HG03108 (cell line): ENCODE measurements around the gene CFAP46.
"Not testable (repeated sequence)": the region's sequence is repeated elsewhere in the genome, so short reads cannot be mapped to it uniquely, and the experiment has no call there.

Experiments
- ATAC-seq: cut with Tn5 transposase; IDR thresholded peaks from one replicate; pipeline ENCODE4 v1.9.1; 2021; ENCODE audit warnings: moderate library complexity; ENCODE audit not compliant: unreplicated experiment

The CFAP46 gene

DNA sequence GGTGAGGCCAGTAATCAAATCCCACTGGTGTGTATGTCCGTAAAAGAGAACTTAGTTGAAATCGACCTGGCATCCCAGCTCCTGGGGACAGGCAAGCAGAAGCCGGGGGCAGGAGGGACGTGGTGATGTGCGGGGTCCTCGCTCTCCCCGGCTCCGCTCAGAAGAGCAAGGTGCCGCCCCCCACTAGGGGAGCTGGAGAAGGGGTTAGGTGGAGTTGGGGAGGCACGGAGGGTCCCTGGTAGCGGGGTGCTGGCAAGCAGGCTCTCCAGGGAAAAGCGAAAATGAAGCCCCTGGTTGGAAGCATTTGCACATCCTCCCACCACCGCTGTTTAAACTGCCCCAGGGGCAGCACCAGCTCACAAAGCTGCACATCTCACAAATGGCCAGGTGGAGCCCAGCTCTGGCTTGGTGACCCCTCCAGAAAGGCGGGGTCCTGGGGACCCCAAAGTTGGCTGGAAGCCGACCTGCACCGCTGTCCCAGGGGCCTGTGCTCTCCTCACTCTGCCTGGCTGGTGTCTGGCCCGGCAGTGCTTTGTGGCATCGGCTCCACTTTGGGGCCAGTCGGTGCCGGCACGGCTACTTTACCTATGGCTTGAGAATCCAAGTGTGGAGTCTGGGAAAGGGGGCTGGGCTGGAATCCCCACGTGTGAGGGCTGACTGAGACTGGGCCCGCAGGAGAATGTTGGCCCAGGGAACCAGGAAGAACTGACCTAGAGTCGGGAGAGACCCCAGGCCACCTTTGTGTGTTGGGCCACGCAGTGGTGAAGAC, 2.9 kb upstream of the CFAP46 start:
- ATAC-seq = no peak

DNA sequence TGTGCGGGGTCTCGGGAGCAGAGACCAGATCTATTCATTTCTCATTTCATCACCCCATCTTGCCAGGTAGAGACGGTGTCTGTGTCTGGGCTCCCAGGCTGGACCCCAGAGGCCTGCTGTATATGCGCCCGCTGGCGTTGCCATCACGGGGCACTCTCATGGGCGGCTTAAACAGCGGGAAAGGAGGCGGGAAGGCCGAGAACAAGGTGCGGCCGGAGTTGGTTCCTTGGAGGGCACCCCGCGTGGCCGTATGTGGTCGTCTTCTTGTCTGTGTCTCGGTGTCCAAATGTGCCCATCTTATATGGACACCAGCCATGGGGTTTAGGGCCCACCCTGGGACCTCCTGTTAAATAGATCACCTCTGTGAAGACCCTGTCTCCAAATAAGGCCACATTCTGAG, 2.1 kb upstream of the CFAP46 start:
- ATAC-seq = no peak

DNA sequence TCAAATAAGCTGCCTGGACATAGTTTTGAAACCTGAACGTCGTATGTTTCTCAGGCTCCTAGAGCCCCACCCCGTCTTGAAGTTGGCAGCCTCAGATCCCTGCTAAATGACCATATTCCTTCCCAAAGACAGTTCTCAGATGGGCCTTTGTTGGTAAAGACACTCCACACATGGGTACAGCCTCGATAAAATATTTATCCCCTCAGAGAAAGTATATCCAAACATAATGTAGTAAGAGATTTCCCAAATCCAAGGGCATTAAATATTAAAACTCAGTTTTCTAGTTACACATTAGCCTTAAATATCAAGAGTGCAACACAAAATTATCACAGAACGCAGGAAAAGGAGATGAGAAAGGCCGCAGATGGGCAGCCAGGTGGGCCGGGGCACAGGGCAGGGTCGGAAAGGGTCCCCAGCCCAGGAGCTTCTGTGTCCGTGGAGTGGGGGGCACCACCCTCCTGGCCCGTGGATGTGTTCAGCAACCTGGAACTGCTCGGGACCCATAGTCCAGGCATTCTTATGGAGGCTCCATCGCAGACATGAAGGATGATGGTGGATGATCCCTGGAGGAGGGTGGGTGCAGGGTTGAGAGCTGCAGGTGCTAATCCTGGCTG, 1.5 kb upstream of the CFAP46 start:
- ATAC-seq = no peak

DNA sequence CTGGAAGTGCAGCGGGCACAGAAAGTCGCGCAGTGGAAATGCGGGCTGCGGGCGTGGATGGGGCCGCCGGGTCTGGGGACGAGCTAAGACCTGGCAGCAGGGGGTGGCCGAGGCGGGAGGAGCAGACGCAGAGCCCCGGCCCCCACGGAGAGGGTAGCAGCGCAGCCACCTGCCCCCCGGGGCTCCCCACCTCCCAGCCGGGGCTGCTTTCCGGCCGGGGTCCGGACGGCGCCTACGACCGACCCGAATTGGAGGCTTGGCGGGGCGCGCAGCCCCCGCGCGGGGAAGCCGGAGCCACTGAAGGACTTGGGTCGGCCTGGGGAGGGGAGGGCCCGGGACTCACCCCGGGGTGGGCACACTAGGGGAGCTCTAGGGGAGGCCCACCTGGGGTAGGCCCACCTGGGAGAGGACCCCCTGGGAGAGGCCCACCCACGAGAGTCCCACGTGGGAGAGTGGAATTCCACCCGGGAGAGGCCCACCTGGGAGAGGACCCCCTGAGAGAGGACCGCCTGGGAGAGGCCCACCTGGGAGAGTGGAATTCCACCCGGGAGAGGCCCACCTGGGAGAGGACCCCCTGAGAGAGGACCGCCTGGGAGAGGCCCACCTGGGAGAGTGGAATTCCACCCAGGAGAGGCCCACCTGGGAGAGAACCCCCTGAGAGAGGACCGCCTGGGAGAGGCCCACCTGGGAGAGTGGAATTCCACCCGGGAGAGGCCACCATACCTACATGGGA, 854 bp upstream of the CFAP46 start:
- ATAC-seq = no peak

DNA sequence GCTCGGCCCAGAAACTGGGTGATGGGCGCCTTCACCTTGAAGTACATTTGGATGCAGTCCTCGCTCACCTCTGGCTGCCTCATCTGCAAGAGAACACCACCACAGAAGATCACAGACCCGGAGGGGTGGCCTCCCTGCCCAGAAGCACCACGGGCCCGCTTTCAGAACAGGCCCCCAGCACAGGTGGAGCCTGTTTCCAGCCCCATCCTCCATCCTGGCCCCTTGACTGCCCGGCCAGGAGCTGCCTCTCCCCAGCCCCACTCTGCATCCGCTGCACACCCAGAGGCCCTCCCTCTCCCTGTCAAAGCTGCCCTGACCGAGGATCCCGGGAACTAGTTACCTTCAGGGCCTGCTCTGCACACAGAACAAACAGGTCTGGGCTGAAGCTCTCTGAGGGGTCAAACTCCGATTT, 724 bp downstream of the CFAP46 start:
- ATAC-seq = no peak

DNA sequence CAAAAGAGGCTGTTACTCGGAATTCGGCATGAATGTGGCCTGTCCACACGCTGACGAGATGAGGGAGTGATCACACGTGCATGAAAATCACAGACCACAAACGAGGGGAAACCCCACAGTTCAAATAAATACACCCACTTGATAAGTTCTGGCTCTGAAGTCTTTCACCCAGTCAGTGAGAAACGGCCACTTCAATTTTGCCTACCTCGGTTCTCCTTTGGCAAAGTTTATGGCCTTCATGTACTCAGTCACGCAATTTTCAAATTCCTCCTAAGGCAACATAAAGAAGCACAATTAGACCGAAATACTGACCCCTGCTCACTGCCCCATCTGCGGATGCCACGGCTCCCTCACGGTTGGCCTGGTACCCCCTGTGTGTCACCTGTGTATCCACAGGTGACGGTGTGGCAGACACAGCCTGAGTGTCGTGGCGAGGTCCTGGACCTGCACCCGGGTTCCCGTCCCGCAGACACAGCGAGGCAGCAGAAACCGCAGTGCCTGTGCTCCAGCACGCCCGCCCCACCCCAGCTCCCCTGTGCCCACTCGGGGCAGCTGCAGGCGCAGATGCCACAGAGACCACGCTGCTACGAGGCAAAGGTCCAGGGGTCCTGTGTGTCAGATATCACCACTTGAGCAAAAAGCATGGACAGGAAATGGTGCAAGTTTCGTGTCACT, 1.4 kb downstream of the CFAP46 start:
- ATAC-seq = no peak

DNA sequence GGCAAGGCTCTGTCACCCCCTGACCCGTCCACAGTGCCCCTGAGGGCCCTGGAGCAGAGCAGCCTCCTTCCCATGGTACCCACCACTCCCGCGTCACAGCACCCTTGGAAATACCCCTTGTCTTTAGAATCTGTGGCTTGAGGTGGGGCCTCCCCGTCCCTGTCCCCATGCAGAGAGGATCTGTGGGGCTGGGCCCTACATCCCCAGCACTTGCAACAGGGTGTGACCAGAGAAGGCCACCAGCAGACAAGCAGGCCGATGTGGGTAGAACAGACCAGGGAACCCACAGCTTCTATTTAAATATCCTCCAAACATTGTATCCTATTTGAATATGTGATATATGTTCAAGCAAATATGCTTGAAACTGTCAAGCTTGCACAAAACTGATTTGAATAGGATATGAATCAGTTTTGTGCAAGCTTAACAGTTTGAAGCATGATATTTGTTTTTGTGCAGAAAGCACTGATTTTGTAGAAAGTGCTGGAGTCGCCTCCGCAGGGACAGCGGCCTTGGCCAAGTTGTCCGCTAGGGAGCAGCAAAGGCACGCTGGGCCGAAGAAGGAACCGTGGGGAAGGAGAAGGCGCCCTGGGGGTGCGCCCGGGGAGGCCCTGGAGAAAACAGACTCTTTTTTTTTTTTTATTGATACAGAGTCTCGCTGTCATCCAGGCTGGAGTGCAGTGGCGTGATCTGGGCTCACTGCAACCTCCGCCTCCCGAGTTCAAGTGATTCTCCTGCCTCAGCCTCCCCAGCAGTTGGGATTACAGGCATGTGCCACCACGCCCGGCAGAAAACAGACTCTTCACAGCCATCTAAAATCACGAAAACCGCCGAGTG, 2.2 kb downstream of the CFAP46 start:
- ATAC-seq = no peak

DNA sequence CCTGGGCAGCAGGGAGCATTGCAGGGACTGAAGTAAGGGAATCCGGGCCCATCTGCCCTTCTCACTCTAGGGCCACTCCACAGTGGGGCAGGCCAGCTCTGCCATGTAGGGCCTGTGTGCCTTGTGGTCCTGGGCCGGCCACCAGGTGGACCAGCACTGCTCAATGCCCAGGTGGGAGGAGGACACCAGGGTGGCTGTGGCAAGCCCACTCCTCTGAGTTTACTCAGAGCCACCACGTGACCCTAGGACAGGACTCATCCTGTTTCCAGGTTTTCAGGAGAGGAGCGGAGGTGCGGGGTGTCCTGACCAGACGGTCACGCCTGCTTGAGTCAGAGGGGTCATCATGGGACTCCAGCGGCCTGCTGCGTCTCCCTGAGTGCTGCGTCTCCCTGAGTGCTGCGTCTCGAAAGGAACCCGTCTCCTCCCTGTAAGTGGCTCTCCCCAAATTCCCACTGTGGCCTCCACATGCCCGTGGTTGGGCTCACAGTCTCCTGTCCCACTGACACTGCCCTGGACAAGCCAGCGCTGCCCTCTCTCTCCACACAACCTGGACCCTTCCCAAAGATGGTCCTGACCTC, 2.9 kb downstream of the CFAP46 start:
- no peak for ATAC-seq

DNA sequence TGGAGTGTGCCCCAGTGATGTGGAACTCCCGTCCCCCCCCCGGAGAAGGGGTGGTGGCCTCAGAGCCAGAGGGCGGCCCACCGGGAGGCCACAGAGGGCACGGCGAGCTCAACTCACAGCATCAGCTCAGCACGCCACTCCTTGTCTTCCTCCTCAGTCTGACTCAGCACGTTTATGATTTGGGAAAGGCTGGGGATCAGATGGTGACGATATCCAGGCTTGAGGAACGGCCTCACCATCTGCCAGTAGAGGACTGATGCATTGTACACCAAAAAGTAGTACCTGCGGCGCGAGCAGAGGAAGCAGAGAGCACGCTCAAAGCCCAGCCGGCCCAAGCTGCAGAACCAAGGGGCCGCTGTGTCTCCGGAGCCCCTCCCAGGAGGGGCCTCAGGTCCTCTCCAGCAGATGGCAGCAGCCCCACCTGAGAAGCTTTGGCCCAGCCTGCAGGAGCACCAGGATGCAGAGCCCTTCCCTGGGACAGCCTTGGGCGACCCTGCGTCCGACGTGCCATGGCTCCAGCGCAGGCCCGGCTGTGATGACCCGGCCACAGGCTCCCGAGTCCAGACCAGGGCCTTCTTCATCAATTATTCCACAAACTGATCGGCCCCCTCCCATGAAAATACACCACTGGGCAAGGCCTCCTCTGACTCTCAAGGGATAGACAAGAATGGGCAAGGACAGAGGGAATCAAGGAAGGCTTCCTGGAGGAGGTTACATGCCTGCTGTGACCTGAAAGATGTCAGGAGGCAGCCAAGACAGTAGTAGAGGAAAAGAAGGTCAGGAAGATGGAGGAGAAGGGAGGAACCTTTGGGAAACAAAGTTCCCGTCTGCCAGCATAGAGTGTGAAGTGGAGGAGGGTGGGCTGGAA, 3.7 kb downstream of the CFAP46 start:
- ATAC-seq = no peak

DNA sequence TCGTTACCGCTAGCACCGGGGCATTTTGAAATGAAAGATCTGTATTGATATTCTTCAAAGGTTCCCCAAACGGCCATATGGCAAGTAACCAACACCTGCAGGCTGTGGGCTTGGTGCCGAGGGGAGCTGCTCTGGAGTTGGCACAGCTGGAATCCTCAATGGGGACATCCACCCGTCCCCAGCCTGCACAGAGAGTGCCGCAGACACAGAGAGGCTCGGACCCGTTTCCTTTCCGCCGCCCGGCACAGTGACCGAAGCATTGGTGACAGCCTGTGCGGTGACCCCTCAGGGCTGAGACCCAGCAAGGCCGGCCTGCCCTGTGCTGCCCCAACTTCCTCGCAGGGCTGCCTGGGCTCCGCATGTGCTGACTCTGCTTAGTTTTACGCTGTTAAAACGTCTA, 4.5 kb downstream of the CFAP46 start:
- no peak for ATAC-seq

DNA sequence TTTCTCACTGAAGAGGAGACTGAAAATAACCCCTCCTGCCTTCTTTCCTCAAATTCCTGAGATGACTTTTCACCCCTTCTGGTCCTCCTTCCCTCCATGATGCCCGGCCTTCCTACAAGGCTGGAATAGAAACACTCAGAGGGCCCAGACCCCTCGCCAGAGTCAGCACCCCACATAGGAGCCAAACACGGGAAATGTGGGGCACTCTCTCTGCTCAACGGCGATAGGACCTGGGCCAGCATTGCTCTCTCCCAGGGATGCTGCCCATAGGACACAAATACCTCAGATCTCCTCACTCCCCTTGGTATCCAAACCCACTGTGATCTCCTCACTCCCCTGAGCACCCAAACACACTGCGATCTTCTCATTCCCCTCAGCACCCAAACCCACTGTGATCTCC, 7.4 kb downstream of the CFAP46 start:
- no peak for ATAC-seq

DNA sequence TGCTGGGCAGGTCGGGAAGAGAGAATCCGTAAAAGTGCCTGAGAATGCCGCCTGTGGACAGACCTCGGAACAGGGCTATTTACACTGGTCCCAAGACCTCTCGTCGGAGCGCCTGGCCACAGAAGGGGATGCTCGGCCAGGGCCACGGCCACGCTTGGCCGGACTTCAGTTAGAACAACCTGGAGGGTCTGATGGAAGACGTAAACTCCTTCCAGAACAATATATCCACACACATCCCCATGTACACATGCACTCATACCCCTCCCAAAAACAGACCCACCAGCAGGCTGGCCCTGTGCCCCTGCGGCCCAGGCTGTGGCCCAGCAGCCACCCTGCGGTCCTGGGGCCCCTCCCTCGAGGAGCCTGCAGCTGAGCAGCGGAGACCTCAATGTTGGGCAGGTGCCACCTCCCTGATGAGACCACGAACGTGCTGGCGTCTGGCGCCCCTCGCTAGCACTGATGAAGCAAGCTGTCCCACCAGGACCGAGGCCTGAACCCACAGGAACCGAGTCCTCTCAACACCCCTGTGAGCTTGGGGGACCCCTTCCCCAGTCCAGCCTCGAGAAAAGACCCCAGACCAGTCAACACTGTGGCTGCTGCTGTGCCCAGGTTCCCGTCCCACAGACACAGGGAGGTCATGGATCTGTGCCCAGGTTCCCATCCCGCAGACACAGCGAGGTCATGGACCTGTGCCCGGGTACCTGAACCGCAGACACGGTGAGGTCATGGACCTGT, 8.9 kb downstream of the CFAP46 start:
- ATAC-seq = no peak

DNA sequence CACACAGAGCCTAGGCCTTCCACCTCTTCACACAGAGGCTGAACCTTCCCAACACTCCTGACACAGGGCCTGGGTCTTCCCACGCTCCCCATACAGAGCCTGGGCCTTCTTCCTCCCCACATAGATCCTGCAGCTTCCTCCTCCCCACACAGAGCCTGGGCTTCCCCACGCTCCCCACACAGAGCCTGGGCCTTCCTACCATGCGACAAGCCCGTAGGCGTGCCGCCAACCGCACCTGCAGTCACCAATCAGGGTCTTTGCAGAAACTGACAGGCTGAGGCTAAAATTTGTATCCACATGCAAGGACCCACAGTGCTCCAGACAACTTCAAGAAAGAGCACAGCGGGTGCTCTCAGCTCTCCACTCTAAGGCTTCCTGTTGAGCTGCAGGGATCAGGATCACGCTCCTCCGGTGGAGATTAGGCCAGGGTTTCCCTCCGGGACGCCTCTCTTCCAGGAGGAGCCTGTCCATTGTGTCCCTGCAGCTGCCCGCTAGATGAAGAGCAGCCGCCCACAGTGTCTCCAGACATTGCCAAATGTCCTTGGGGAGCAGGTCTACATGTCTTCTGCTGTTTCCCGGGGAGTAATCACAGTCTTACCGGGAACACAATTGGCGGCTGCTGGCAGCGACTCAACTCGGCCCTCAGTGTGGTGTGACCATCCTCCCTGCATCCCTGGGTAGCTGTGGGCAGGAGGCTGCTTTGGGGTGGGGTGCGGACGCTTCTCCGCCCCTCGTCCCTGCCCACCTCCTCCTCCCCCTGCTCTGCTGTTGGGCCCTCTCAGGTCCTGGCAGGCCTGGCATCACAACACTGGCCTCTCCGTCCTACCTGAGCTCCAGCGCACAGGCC, 9.7 kb downstream of the CFAP46 start:
- ATAC-seq = no peak

DNA sequence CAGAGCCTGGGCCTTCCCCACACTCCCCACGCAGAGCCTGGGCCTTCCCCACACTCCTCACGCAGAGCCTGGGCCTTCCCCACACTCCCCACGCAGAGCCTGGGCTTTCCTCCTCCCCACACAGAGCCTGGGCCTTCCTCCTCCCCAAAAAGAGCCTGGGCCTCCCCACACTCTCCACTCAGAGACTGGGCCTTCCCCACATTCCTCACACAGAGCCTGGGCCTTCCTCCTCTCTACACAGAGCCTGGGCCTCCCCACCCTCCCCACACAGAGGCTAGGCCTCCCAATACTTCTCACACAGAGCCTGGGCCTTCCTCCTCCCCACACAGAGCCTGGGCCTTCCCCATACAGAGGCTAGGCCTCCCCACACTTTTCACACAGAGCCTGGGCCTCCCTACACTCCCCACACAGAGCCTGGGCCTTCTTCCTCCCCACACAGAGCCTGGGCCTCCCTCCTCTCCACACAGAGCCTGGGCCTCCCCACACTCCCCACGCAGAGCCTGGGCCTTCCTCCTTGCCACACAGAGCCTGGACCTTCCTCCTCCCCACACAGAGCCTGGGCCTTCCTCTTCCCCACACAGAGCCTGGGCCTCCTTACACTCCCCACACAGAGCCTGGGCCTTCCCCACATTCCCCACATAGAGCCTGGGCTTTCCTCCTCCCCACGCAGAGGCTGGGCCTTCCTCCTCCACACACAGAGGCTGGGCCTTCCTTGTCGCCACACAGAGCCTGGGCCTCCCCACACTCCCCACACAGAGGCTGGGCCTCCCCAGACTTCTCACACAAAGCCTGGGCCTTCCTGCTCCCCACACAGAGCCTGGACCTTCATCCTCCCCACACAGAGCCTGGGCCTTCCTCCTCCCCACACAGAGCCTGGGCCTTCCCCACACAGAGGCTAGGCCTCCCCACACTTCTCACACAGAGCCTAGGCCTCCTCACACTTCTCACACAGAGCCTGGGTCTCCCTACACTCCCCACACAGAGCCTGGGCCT, 10.8 kb downstream of the CFAP46 start:
- not testable (repeated sequence) for ATAC-seq

DNA sequence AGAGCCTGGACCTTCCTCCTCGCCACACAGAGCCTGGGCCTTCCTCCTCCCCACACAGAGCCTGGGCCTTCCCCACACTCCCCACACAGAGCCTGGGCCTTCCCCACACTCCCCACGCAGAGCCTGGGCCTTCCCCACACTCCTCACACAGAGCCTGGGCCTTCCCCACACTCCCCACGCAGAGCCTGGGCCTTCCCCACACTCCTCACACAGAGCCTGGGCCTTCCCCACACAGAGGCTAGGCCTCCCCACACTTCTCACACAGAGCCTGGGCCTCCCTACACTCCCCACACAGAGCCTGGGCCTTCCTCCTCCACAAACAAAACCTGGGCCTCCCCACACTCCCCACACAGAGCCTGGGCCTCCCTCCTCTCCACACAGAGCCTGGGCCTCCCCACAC, 11.7 kb downstream of the CFAP46 start:
- ATAC-seq = not testable (repeated sequence)

DNA sequence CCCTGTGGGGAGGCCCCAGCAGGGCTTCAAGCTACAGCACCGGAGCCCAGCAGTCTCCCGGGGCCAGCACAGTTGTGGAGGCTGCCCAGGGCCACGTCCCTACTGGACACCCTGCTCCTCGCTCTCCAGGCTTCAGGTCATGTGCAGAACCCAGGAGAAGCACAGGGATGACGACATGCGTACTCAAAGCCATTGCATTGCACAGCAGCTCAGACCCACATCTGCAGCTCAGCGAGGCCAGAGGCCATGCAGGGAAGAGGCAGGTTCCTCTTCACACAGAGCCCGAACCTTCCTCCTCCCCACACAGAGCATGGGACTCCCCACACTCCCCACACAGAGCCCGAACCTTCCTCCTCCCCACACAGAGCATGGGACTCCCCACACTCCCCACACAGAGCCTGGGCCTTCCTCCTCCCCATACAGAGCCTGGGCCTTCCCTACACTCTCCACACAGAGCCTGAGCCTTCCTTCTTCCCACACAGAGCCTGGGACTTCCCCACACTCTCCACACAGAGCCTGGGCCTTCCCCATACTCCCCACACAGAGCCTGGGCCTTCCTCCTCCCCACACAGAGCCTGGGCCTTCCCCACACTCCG, 12.3 kb downstream of the CFAP46 start:
- ATAC-seq = no peak
